Measurements from ENCODE around the gene WDR46. TPM values are rescaled to one million over a fixed set of nuclear protein-coding genes. Genes with fewer than 3 reads are reported as not detected.

WDR46 gene
- total RNA-seq, 1 experiment from 2014 or later = 52.4 TPM

DNA sequence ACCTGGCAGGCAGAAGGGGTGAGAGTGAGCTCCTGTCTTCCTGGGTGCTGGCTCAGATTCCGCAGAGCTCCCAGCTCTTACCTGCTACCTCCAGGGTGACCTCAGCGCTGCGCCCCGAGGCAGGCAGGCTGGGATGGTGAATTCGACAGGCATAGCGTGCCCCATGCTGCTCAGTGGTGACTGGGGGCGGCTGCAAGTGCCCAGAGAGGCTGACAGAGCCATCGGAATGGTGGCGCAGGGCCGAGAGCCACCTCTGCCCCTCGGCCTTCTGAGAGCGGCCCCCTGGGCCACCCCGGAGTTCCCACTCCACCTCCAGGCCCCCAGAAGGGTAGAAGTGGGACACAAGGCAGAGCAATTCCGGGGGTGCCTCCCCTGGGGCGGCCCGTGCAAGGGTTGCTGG, 15.2 kb upstream of the WDR46 start:
- CTCF ChIA-PET = no interaction called here

DNA sequence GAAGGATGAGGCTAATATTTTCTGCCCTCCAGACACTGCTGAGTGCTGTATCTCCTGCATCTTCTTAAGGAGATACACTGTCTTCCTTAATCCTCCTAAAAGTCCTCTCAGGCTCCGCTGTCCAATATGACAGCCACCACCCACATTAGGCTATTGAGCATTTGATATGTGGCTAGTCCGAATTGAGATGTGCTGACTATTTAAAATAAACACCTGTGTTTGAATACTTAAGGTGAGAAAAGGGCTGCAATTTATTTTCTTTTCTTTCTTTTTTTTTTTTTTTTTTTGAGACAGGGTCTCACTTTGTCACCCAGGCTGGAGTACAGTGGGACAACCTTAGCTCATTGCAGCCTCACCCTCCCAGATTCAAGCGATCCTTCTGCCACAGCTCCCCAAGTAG, 12.8 kb upstream of the WDR46 start:
- ChIA-PET POLR2A (ENCODE audit: unreplicated experiment) (no interaction called here), CTCF (interaction anchor here (1.3 kb wide), 1 partner anchor 24 kb away, joined by 8 read pairs; no protein-coding TSS in a partner anchor)
- Histone ChIP-seq H4K20me1 (ENCODE audit: insufficient read depth) (no peaks in the 10 kb centered on the region; the same call in 1 of the 2 replicates), H2AFZ (no peak overlapping the region), H3K9me3 (ENCODE audit: insufficient read depth, low read depth) (no peaks in the 10 kb centered on the region), H3K27me3 (ENCODE audit: insufficient read depth, low read depth) (no peaks in the 10 kb centered on the region), H3K9me2 (ENCODE audit: insufficient read depth) (no peaks in the 10 kb centered on the region), H3K27ac (no peak overlapping the region), H3K36me3 (ENCODE audit: low read depth) (peaks cover 4% of the 10 kb centered on the region), H3F3A (ENCODE audit: insufficient read depth, low read depth) (peaks cover 37% of the 10 kb centered on the region), H3K4me1 (replicated peaks; ENCODE audit: insufficient read depth) (peaks cover 16% of the 10 kb centered on the region), H3K4me2 (peak overlapping the region; percentile 22), H3K79me2 (ENCODE audit: low read depth) (peaks cover 39% of the 10 kb centered on the region), H3K4me3 (no peak overlapping the region)
- TF ChIP-seq, protein P1, sequence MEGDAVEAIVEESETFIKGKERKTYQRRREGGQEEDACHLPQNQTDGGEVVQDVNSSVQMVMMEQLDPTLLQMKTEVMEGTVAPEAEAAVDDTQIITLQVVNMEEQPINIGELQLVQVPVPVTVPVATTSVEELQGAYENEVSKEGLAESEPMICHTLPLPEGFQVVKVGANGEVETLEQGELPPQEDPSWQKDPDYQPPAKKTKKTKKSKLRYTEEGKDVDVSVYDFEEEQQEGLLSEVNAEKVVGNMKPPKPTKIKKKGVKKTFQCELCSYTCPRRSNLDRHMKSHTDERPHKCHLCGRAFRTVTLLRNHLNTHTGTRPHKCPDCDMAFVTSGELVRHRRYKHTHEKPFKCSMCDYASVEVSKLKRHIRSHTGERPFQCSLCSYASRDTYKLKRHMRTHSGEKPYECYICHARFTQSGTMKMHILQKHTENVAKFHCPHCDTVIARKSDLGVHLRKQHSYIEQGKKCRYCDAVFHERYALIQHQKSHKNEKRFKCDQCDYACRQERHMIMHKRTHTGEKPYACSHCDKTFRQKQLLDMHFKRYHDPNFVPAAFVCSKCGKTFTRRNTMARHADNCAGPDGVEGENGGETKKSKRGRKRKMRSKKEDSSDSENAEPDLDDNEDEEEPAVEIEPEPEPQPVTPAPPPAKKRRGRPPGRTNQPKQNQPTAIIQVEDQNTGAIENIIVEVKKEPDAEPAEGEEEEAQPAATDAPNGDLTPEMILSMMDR (conservative IDR thresholded peaks at IDR 0.05) = no peak
- no peak for TF ChIP-seq EZH2 (IDR thresholded peaks at IDR 0.05; ENCODE audit: low read depth)
- DNase-seq = peak in 1 of 2 experiments; percentile 25
- intact Hi-C loops (cut with micrococcal nuclease; ENCODE audit: unreplicated experiment) = no loop called here
- BruUV-seq (replicated peaks) = no TSS peak

More for the DNA sequence above, 15.2 kb upstream of the WDR46 start:
- Histone ChIP-seq H3K79me2 (ENCODE audit: low read depth) (peaks cover 32% of the 10 kb centered on the region), H3K4me1 (replicated peaks; ENCODE audit: insufficient read depth) (peaks cover 15% of the 10 kb centered on the region), H3K4me2 (no peak overlapping the region), H3K4me3 (no peak overlapping the region), H3K9me2 (ENCODE audit: insufficient read depth) (no peaks in the 10 kb centered on the region), H3F3A (ENCODE audit: insufficient read depth, low read depth) (peaks cover 37% of the 10 kb centered on the region), H3K9me3 (ENCODE audit: insufficient read depth, low read depth) (no peaks in the 10 kb centered on the region), H2AFZ (no peak overlapping the region), H4K20me1 (ENCODE audit: insufficient read depth) (no peaks in the 10 kb centered on the region; the same call in 1 of the 2 replicates), H3K36me3 (ENCODE audit: low read depth) (peaks cover 4% of the 10 kb centered on the region), H3K27me3 (ENCODE audit: insufficient read depth, low read depth) (no peaks in the 10 kb centered on the region), H3K27ac (no peak overlapping the region)
- intact Hi-C loops (cut with micrococcal nuclease; ENCODE audit: unreplicated experiment) = no loop called here
- POLR2A ChIA-PET (ENCODE audit: unreplicated experiment) = no interaction called here
- DNase-seq = no peak
- no peak for TF ChIP-seq EZH2 (IDR thresholded peaks at IDR 0.05; ENCODE audit: low read depth)
- TF ChIP-seq, protein P1 (conservative IDR thresholded peaks at IDR 0.05) = no peak
- no TSS peak for BruUV-seq (replicated peaks)

DNA sequence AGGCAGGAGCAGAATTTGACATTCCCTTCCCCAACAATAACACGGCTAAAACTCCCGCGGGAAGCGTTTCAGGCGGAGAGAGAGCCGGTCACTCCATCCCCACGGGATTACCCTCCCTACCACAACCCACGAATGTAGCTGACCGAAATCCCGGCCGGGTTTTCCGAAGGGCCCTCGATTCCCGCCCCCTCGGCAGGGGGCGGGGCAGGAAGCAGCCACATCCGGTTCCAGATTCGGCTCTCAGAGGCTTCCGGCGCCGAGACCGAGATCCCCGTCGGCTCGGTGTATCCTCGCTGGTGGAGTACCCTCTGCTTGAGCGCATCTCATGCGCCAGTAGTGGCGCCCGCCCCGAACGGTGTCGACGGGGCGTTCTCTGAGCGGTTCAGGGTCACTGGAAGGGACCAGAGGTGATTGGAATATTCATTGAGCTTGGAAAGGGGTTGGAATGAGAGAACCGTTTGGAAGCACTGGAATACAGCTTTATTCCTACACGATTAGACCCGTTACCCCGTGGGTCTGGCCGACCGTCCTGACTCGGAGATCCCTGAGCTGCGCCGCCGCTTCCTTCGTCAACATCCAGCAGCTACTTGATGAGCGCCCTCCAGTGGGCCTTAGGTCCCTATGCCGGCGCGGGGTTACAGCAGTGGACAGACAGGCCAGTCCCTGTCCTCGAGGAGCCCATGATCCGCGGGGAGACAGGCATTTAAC, 10.4 kb upstream of the WDR46 start:
- DNase-seq = peak; percentile 72 to 87
- CTCF ChIA-PET = interaction anchor here (0.5 to 0.8 kb wide), 3 partner anchors 13 to 127 kb away, joined by 3 to 7 read pairs (median 7); no protein-coding TSS in a partner anchor
- no peaks in the 10 kb centered on the region for H3K27me3 ChIP-seq (ENCODE audit: insufficient read depth, low read depth)
- peak overlapping the region; percentile 88 for H3K27ac ChIP-seq
- intact Hi-C loops (cut with micrococcal nuclease; ENCODE audit: unreplicated experiment) = loop anchor here (1.0 to 5.0 kb wide), 5 partner anchors 13 to 113 kb away; partner anchors contain the start of genes B3GALT4, KIFC1, PHF1 and RXRB
- POLR2A ChIA-PET (ENCODE audit: unreplicated experiment) = interaction anchor here (0.6 to 1.6 kb wide), 10 partner anchors 10 to 633 kb away, joined by 3 to 25 read pairs (median 4); partner anchors contain the start of genes WDR46, ZBTB22 and ZBTB9
- no peak for TF ChIP-seq EZH2 (IDR thresholded peaks at IDR 0.05; ENCODE audit: low read depth)
- TF ChIP-seq, protein P1 (conservative IDR thresholded peaks at IDR 0.05) = peak; percentile 78
- peaks cover 37% of the 10 kb centered on the region for H3F3A ChIP-seq (ENCODE audit: insufficient read depth, low read depth)
- peak overlapping the region; percentile 71 for H2AFZ ChIP-seq
- peak overlapping the region; percentile 99 for H3K4me2 ChIP-seq
- BruUV-seq (replicated peaks) = TSS peak; percentile 71
- no peaks in the 10 kb centered on the region for H4K20me1 ChIP-seq (ENCODE audit: insufficient read depth)
- H3K36me3 ChIP-seq (ENCODE audit: low read depth) = no peaks in the 10 kb centered on the region
- H3K4me1 ChIP-seq (replicated peaks; ENCODE audit: insufficient read depth) = peaks cover 23% of the 10 kb centered on the region
- peaks cover 54% of the 10 kb centered on the region for H3K79me2 ChIP-seq (ENCODE audit: low read depth)
- H3K9me3 ChIP-seq (ENCODE audit: insufficient read depth, low read depth) = no peaks in the 10 kb centered on the region
- no peaks in the 10 kb centered on the region for H3K9me2 ChIP-seq (ENCODE audit: insufficient read depth)
- H3K4me3 ChIP-seq = peak overlapping the region; percentile 75

Data from PC-9 (cell line).